DMS 273 (cell line): ENCODE measurements around the gene CPOX.
"Not testable (repeated sequence)": the region's sequence is repeated elsewhere in the genome, so short reads cannot be mapped to it uniquely, and the experiment has no call there.

Experiments used
- DNase-seq: peaks from one replicate; lab custom pipeline; 2025; ENCODE audit not compliant: unreplicated experiment; lab: John Stamatoyannopoulos, UW

CPOX gene

DNA sequence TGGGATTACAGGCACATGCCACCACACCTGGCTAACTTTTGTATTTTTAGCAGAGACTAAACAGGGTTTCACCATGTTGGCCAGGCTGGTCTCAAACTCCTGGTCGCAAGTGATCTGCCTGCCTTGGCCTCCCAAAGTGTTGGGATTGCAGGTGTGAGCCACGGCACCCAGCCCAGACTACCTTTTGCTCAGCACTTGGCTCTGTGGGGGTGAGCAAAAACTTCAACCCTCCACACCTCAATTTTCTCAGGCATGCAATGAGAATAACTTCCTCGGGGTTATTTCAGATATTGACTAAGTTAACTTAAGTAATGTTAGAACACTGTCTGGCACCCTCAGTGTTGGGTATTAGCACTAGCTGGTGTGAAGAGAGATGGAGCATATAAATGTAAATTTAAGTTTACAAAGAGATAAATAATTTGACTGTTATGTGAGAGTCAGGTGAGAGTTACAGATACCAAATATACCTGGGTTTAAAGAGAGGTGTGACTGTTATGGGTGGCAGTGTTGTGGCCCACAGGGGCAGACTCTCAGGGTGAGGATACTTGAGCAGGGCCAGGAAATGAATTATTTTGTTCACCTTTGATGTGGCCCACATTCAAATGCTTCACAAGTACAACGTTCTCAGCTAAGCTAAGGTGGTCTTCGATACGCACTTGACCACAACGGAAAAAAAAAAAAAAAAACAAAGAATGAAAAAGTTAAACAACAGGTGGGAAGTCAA is 29.0 kb downstream of the CPOX start:
- DNase-seq, result no peak

DNA sequence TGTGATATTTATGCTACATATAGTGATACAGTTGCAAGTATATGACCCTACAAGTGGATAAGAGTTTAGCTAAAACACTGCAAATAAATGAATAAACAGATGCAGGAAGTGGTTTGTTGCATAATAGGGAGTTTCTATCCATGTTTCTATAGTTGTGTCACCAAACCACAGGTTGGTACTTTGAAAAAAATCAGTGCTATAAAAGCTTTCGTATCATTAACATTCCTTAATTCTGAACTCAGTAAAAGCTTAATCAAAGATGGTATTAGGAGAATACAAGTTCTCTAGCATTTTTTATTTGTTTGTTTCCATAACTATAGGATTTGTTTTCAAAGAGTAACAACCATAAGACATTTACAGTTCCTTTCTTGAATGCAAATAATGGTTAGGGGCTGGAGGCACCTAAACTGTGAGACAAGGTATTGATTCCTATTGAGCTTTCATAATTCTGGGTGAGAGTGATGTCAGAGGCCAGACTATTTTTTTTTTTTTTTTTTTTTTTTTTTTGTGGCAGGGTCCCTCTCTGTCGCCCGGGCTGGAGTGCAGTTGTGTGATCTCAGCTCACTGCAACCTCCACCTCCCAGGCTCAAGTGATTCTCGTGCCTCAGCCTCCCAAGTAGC is 29.6 kb downstream of the CPOX start:
- no peak for DNase-seq

GRCh38 chr3:98561727-98562521 is 31.5 kb downstream of the CPOX start:
- no peak for DNase-seq

DNA sequence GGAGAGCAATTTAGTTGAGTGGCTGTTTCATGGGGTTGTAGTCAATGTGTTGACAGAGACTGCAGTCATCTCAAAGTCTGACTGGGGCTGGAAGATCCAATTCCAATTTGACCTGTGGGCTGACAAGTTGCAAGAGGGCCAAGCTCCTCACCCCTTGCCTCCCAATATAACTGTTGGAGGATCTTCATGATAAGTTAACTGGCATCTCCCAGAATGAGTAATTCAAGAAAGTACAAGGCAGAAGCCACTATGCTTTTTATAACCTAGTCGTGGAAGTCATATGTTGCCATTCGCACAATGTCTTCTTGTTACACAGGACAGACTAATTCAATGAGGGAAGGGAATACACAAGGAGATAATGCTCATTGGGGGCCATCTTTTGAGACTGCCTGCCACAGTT is 32.5 kb downstream of the CPOX start:
- DNase-seq, result no peak

DNA sequence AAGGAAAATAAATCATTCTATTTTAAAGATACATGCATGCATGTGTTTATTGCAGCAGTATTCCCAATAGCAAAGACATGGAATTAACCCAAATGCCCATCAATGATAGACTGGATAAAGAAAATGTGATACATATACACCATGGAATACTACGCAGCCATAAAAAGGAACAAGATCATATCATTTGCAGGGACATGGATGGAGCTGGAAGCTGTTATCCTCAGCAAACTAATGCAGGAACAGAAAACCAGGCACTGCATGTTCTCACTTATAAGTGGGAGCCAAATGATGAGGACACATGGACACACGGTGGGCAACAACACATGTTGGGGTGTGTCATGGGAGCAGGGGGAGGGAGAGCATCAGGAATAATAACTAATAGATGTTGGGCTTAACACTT is 33.6 kb downstream of the CPOX start:
- not testable (repeated sequence) for DNase-seq

DNA sequence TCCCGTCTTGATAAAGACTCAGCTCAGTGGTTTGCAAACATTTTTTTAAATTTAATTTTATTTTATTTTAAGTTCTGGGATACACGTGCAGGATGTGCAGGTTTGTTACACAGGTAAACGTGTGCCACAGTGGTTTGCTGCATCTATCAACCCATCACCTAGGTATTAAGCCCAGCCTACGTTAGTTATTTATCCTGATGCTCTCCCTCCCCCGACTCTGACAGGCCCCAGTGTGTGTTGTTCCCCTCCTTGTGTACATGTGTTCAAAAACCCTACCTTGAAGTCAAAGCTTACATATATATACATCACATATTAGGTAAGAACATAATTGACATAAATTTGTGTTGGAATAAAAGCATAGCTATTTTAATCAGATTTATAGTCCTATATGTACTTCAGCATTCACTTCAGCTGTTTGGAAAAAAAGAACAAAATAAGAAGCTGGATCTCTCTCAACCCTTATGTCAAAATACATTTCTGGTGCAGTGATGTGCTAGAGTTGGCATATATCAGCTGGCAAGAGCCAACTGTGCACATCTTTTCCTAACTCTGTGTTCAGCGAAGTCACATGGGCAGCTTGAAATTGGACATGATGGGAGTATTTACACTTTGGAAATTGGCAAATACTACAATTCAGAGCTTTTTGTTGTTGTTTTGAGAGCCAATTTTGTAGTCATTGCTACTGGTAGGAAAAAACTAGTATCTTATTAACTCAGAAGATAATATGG is 35.1 kb downstream of the CPOX start:
- DNase-seq, result no peak

DNA sequence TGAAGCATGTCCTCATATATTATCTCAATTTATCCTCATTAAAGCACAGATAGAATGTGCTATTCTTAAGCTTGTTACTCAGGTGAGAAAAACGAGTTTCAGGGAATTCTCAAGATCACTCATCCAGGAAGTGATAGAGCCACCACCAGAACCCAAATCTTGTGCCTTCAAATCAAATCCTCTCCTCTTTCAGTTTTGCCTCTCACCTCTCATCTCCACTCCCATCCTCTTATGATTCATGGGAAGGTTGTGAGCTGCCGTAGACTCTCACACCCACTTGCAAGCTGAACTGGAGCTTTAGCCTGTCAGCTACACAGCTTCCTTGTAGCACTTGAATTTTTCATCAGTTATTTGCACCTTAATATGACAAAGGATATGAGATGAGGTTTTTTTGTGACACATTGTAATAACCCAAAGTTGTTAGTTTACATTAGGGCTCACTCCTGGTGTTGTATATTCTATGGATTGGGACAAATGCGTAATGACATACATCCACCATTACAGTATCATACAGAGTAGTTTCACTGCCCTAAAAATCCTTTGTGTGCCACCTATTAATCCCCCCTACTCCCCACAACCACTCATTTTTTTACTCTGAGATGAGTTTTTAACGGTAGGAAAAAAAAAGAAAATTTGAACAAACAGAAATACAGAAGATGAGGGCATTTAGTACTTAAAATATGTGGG is 35.9 kb downstream of the CPOX start:
- no peak for DNase-seq

DNA sequence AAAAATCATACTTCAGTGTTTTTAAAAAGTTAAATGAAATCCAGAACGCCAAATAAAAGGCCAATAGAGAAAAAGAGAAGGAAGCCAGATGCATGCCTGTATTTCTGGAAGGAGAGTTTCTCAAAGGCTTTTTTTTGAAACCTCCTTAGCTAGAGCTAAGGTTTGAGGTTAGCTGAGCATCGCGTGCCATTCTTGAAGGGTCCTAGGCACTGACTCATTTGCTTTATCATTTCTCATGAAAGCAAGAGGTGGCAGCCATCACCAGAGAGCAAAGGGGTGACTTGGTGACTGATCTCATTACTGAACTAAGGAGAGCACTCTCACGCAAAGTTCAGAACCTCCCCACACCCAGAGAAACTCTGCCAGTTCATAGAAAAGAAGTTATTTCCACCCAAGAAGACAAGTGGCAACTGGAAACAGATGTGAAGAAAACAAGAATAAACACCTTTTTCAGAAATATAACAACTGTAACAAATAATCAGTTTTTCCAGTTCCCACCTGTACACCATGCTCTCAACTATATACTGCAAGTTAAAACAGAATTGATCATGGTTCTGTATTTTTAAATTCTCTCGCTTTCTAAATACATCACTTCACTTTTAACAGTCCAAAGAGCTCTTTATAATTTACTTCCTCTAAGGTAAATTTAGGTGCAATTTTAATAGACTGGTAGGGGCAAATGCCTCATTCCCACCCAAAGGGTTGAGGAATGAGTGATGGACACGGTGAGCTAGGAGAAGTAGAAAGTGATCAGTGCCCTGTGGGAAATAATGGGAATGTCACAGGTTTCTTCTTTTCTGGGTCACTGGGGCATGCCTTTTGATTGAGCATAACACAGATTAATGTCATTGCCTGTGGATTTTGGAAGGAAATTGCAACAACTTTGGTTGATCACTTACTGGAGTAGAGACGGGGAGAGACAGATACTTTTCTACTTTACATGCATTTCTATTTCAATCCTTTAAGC is 37.0 kb downstream of the CPOX start:
- no peak for DNase-seq

DNA sequence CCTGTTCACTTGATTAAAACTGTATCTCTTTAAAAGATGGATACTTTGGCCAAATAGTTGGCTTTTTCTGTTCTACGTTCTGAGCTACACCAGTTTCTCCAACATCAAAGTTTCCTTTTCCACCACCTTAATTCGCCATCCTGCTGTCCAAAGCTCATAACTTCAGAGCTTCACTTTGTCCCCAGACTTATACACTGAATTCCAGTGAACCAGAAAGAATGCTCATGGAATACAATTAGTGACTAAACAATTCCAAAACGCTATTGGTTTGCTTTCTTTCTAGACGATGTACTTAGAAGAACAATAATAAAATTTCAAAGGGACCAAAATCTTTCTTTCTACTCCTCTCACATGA is 38.4 kb downstream of the CPOX start:
- DNase-seq, result no peak

DNA sequence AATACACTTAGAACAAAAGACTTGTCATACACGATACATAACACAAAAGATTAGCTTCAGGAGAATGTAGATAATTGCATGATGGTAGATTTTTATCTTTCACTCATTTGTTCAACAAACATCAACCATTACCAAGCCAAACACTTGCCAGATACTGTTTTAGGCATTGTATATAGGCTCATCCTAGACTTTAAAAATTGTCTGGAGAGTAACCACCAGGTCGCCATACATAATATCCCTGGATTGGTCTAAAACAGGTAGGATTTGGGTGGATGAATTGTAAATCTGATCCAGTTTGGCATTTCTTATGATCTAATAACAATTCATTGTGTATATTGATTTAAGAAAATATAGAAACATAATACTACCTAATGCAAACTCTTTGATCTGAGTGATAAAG is 38.8 kb downstream of the CPOX start:
- no peak for DNase-seq

GRCh38 chr3:98553753-98554152 is 39.7 kb downstream of the CPOX start:
- no peak for DNase-seq

DNA sequence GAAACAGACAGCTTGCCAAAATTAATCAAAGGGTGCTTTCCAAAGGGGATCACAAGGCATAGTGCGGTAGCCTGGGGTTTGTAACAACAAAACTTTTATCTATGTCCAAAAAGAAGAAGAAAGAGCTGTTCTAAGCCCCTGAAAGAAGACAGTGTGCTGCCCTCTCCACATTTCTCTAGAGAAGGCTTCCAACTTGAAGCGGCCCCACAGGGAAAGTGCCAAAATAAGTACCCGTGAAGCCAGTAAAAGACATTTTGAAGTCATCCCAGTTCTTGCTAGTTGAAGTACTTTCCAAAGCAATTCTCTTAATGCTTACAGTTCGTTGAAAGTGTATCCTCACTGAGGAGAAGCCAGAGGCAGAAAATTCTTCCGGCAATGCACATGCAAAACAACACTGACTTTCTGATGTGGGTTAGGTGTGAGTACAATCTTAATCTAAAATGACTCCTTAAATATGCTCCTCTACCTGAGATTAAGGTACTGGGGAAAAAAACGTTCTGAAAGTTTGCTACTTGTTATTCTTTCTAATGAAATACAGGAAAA is 40.3 kb downstream of the CPOX start:
- no peak for DNase-seq

DNA sequence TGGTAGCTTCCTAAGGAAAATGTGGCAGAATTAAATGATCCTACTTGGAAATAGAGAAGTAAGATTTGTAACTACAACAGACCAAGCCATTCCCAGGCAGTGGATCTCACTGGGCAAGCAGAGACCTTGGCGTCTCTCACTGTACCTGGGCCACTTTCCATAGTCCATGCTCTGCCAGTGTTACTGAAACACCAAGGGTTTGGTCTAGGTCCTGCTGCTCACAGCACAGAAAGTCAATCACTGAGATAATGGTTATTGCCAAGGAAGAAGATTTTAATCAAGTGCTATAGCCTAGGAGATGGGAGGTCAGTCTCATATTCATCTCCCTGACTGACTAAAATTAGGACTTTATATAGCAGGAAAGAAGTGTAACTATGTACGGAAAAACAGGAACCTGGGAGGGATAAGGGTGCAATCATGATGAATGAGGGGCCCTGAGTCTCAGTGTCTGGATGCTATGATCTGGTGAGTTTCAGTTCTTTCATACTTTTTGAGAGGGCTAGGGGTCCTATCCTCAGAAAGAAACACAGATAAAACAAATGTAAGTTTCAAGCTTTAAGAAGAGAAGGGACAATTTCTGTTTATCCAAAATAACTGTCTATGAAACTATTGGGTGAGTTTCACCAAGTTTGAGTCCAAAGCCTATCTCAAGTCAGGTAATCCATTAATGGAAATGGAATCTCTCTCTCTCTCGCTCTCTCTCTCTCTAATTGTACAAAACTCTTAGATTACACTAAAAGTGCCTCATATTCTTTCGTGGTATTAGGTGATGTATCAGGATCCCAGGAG is 41.0 kb downstream of the CPOX start:
- no peak for DNase-seq

DNA sequence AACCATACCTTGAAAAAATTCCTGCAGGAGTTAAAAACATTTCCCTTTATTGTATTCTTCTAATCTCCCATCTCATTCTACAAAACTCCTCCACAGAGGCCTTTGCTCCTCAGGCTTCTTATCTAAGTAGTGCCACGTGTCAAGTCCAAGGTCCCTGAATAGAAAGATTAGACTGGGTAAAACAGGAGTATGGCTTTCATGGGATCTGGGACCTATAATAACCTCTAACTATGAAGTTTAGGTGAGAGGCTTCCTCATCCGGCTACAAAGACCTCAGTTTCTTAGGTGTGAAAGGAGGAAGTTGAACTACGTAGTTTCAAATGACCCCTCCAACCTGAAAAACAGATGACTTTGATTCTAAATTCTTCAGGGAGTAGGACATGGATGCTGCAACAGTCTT is 41.7 kb downstream of the CPOX start:
- DNase-seq, result no peak

DNA sequence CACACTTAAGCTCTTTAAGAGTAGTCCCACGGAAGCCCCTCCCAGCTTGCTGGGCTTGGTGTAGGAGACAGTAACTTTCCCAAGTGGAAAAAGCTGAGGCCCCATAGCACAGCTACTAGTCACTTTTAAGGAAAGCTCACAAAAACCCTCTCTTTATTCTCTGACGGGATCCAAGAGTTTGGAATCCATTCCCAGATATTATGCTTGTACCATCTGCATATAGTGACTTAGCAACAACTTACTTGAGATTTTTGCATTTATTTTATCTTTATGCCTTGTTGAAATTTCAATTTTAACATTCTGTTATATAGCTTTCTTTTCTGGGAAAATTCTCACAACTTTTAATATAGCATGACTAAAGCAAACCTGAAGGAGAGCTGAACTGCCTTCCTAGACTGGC is 42.2 kb downstream of the CPOX start:
- DNase-seq, result no peak

DNA sequence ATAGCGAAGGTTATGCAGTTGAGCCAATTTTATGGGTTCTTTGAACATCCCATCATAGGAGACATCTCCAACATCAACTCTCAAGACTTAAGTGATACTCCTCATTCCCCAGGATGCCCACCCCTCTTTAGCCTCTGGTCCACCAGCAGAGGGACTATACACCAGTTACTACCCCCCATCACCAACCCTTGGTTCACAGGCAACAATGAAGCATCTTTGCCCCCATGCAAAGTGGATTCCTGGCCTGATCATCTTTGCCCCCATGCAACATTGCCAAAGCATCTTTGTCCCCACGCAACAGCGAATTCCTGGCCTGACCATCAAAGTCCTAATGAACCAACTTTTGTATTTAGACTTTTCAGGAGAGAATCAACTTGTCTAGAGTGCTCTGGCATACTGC is 42.6 kb downstream of the CPOX start:
- DNase-seq, result no peak

DNA sequence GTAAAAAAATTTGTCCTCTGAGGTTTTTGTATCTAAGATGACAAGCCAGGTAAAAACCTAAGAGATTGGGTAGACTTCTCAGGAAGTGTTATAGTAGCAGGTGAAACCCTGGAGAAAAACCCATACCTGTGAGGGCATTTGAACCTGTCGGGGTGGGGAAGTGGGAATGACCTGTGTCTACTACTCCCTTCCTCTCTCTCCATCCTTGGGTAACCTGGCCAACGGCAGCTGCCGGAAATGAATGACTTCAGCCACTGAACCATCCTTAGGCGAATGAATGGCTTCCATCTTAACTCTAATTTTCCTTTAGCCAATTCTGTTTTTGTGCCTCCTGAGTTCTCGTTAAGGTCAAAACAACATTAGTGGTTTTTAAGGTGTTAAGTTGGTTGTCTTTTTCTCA is 44.9 kb downstream of the CPOX start:
- no peak for DNase-seq

GRCh38 chr3:98545940-98546339 is 47.5 kb downstream of the CPOX start:
- DNase-seq, result peak; percentile 12

DNA sequence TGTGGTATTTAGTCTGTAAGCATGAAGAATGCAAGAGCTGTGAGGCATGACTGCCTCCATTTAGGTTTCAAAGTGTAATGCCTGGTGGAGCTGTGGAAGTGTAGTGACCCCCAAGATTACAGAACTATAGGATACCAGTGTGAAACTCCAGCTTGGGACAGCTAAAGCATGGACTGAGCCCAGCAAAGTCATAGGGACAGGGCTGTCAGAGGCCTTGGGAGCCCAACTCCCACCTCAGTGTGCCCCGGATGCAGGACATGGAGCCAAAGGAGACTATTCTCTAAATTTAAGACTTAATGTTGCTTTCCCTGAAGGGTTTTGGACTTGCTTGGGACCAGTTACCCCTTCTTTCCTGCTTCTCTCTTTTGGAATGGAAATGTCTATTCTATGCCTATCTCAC is 50.8 kb downstream of the CPOX start:
- DNase-seq, result peak; percentile 31
